Suppressor macrophage treated with lipopolysaccharide for 1 hour (primary cell): Measurements from ENCODE around the gene FRMPD1.

Source experiments
- DNase-seq, 3 donors: peaks; one replicate each; pipeline ENCODE4 v3.0.0-alpha.2; 2020 to 2022

Gene FRMPD1

DNA sequence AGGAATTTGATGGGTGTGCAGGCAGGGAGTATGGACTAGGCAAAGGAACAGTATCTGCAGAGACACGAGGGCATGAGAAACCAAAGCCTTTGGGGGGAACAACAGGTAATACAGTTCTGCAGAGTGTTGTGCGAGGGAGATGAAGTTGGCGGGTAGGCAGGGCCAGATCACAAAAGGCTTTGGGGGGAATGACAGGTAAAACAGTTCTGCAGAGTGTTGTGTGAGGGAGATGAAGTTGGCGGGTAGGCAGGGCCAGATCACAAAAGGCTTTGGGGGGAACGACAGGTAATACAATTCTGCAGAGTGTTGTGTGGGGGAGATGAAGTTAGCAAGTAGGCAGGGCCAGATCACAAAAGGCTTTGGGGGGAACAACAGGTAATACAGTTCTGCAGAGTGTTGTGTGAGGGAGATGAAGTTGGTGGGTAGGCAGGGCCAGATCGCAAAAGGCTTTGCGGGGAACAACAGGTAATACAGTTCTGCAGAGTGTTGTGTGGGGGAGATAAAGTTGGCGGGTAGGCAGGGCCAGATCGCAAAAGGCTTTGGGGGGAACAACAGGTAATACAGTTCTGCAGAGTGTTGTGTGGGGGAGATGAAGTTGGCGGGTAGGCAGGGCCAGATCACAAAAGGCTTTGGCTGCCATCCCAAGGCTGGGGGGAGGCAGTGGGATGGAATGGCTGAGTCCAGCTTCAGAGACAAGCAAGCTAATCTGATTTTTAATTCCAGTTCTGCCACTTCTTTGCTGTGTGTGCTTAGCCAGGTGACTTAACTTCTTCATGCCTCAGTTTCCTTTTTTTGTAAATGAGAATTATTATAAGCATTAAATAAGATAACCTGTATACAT is 33.0 kb downstream of the FRMPD1 start:
- no peak for DNase-seq

- DNase-seq = no peak
These were observed 42.0 kb downstream of the FRMPD1 start for GRCh38 chr9:37692622-37693221.

DNA sequence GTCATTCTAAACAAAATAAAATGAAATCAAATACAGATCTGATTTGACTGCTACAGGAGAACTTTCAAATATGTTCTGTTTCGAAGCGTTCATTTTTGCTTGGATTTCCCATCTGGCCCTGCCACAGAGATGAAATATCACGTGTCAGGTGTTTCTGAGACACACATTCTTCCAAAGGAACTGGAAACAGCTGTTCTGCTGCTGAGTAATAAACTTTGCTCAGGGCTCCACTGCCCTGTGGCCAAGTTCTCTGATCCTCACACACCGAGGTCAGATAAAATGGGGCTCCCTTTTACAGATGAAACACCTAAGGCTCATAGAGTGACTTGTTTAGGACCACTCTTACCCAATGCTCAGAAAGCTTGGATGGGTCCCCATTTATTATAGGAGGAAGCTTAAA is 42.5 kb downstream of the FRMPD1 start:
- no peak for DNase-seq

DNA sequence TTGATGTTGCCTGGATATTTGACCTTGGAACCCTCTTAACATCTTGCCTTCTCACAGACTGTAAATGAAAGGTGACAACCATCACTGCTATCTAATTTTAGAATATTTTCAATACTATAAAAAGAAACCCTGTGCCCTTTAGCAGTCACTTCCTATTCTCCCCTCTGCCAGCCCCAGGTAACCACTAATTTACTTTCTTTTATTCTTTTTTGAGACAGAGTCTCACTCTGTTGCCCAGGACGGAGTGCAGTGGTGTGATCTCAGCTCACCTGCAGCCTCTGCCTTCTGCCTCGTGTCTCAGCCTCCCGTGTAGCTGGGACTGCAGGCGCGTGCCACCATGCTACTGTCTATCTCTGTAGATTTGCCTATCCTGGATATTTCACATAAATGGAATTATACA is 43.6 kb downstream of the FRMPD1 start:
- no peak for DNase-seq

GRCh38 chr9:37696528-37696927 is 45.8 kb downstream of the FRMPD1 start:
- no peak for DNase-seq

- no peak for DNase-seq
These were observed 49.4 kb downstream of the FRMPD1 start for GRCh38 chr9:37700131-37700530.

GRCh38 chr9:37700900-37701299 is 50.1 kb downstream of the FRMPD1 start:
- no peak for DNase-seq

GRCh38 chr9:37705787-37706186 is 55.0 kb downstream of the FRMPD1 start:
- DNase-seq = no peak

- no peak for DNase-seq
These were observed 55.5 kb downstream of the FRMPD1 start for GRCh38 chr9:37706290-37706689.

DNA sequence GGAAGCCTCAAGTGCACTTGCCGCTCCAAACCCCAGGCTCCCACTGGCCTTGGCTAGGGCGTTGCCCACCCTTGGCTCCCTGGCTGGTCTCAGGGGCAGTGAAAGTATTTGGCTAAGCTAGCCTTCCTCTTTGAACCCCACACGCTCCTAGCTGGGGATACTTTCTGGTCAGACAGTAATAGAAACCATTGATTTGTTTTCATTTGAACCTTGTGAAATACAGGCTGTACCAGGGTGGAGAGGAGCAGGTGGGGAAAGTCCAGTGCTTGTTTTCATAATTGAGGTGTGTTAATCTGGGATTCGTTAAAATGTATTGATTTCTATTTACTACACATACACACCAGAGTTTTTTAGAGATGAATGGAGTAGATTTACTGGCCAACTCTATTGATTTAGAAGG is 57.0 kb downstream of the FRMPD1 start:
- DNase-seq = no peak

GRCh38 chr9:37710046-37710445 is 59.3 kb downstream of the FRMPD1 start:
- peak in 1 of 3 donors; percentile 7 for DNase-seq

DNA sequence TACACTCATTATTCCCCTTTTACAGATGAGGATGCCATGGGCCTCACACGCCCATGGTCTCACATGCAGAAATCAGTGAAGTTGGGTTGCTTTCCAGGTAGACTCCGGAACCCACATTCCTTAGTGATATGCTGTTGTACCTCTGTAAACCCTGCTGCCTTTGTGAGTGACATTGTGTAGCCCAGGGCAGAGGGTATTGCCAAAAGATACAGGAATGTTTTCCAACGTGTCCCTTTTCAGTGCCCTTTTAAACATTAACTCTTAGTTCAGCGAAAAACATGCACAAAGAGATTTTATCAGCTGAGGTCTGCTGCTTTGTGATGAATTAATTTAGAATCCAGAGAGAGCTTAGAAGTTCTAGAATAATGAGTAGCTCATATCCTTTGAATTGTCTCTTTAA is 64.5 kb downstream of the FRMPD1 start:
- no peak for DNase-seq

DNA sequence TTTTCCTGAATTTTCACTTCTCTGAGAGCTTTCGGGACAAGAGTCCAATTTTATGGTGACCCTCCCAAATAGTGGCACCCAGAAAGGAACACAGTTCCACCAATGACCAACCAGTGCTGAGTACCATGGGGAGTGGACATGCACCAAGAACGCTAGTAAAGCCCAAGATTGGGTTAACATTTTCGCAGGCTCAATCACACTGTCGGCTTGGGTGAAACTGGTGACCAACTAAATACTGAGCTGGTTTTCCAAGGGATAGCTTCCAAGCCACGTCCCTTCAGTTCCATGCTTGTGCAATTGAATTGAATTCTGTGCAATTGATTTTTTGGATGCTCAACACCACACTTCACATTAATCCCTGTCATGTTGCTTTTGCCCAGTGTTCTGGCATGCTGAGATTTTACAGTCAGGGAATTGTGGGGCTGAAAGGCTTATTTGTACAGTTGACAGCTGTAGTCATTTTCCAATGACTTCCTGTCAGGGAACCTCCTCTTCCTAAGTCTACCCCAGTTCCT is 65.3 kb downstream of the FRMPD1 start:
- DNase-seq = no peak

GRCh38 chr9:37719526-37719925 is 68.8 kb downstream of the FRMPD1 start:
- DNase-seq = no peak

- DNase-seq = no peak
These were observed 76.3 kb downstream of the FRMPD1 start for GRCh38 chr9:37727013-37727412.

GRCh38 chr9:37729499-37729898 is 78.7 kb downstream of the FRMPD1 start:
- DNase-seq = no peak

GRCh38 chr9:37730256-37730655 is 79.5 kb downstream of the FRMPD1 start:
- DNase-seq = no peak

- no peak for DNase-seq
These were observed 80.1 kb downstream of the FRMPD1 start for GRCh38 chr9:37730839-37731238.

DNA sequence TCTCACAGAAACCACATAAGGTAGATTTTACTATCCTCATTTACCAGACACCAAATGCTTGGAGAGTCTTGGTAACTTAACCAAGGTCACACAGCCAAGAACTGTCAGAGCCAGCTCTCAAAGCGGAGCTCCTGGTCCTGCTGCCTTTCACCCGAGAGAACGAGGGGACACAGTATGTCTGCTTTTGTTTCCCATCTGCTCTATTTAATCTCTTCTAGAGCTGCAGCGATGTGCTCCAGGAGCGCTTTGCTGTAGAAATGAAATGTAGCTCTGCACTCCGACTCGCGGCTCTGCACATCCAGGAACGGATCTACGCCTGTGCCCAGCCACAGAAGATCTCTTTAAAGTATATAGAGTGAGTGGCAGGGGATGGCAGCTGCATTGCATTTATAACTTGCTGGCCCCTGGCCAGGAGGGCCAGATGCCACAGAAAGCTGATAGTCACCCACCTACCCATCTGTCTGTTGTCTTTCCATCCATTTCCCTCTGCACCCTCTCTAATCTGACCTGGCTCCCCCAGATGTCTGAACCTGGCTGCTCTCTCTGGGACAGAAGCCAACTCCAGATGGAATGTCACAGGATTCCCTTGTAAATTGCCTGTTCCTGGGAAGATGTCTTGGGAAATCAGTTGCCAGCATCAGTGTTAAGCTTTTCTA is 81.5 kb downstream of the FRMPD1 start:
- no peak for DNase-seq

DNA sequence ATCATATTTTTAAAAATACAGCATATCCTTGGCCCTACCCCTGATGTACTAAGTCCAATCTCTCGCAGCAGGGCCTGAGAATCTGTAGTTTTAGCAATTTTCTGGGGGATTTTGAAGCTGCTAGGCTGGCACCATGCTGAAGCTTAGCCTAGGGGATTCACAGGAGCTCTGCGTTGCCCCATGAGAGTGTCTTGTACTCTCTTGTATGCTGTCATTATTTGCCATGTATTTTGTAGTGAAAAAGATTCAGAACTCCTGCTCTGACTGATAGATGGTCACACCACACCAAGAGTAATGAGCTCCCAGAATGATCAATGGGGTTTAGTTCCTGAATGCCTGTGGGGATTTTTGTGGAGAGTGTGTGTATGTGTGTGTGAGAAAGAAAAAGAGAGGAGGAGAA is 82.2 kb downstream of the FRMPD1 start:
- DNase-seq = no peak

- DNase-seq = no peak
These were observed 88.5 kb downstream of the FRMPD1 start for GRCh38 chr9:37739222-37739621.

- no peak for DNase-seq
These were observed 89.4 kb downstream of the FRMPD1 start for GRCh38 chr9:37740128-37740527.

DNA sequence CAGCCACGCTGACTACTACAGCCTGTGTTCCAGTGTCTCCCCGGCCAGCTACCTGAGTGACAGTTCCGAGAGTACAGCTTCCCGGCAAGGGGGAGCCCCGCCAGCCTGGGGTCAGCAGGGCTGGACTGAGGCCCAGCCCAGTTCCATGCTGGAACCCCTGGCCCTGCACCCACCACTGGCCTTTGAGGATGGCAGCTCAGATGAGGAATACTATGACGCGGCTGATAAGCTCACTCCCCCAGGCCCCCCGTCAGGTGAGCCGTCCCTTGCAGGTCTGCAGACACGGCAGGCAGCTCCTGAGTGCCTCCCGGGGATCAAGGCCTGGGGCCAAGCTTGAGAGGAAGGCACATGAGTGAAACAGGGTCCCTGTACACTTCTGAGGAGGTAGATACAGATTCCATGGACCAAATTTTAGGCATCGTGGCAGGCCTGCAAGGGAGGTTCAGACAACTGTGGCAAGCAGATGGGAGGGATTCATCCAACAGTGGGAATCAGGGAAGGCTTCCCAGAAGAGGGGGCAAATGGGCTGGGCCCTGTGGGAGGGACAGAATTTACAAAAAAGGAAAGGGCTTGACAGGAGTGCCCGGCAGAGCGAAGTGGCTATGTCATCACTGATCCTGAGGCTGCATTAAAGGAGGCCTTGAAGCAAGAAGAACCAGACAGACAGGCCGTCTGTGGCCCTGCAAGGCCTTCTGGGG is 90.0 kb downstream of the FRMPD1 start:
- no peak for DNase-seq
